ENCODE data around the gene KCND1.

Gene KCND1

DNA sequence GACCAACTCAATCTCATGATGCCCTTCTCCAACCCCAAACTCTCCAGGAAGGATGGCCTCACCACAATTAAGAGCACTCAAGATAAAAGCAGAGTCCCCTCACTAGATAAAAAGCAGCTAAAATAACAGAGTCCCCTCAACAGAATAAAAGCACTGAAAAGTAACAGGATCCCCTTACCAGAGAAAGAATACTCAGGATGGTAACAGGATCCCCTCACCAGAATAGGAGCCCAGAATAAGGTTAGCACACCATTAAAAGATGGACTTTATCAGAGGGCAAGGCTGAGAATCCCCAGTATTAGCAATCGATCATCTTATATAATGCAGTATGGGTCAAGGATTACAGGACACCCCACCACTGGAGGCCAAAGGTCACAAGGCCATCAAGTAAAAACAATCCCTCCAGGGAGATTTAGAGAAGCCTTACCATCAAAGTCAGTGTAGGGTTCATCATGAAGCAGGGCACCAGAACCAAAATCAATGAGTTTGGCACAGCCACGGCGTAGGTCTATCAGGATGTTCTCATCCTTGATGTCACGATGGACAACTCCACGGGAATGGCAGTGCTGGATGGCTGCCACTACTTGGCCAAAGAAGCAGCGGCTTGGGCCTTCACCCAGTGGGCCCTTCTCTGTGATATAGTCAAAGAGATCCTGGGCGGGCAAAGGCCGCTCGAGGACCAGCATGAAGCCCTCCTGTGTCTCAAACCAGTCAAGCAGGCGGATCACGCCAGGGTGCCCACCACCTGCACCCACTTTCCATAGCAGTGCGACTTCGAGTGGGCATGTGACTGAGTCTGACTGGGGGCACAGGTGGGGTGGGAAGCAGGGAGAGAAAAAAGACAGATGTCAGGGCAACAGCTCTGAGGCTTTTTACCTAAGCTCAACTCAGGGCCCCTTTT is 56.8 kb downstream of the KCND1 start:
- no peak for DNase-seq (ENCODE audit: insufficient read length, low spot score)
- no peak for FAIRE-seq

DNA sequence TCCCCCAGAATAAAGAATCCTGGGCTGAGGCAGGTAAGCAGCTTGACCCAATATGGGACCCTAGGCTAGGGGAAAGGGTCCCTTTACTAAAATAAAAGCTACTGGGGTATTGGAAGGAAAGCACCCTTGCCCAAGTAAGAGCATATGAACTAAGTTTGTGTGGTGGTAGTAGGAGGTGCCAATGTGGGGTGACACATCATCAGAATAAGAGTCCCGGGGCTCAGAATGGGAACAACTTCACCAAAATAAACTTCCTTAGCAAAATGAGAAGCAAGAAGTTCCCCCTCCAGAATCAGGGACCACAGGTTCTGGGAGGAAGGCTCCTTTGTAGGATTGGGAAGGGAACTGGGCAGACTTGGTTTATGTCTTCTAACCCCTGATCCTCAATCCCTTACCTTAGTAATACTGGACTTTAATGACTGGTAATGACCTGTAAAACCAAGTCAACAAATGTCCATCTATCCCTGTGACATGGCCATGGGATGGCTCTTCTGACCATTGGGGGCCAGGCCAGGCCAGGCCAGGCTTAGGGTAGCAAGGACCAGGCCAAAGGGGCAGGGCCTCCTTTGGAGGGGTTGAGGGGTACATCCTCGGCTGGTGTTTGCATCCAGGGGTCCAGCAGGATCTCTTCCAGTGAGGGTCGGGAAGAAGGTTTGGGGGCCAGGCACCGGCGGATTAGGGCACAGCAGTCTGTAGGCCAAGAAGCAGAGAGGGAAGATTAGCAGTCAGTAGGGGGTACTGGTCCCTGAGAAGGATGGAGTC is 57.9 kb downstream of the KCND1 start:
- FAIRE-seq = no peak

DNA sequence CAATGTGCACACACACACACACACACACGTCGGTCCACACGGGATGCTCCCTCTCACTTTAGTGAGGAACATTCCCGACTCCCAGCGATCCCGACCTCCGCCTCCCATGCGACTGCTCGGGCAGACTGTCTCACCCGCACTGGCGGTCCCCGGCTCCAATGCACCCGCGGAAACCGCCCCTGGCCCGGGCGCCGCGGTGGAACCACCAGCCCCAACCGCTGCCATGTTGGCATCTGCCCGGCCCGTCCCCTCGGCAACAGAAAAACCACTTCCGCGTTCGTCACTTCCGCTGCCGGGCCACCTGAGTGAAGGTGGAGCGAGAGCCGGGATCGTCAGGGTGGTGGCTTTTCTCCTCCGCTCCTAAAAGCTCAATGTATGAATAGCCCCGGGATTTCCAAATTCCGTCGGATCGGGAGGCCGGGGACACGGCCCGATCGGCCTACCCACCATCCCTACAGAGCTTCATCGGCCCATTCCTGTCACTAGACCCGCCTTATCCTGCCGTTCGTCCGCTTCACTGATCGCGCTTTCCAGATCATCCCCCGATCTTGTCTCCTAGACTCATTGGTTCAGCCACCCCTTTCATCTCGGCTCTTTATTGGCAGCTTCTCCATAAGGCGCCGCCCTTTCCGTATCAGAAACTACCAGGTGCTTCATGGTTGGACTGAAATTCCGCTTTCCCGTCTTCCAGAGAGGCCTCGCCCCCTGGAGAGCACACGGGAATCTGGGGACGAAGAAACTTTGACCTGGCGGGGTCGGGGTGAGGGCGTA is 60.0 kb downstream of the KCND1 start, which contains the start of gene SLC35A2:
Gene SLC35A2, minus strand, starts transcription at position 235 of the 771 bp plus-strand sequence. Its CDS starts 10 bp downstream, at position 225.
- FAIRE-seq (no peak), DNase-seq (ENCODE audit: insufficient read length, low spot score) (peak; percentile 55)

More for the DNA sequence above, 57.9 kb downstream of the KCND1 start:
- no peak for DNase-seq (ENCODE audit: insufficient read length, low spot score)
